ENCODE measurements around the gene ISOC2. TPM values are rescaled to one million over a fixed set of nuclear protein-coding genes. Genes with fewer than 3 reads are reported as not detected.

Gene ISOC2
- polyA plus RNA-seq, 2 of the 4 experiments (the other 2 are of a cell fraction), result 45.3 to 57.8 TPM

- peaks cover 19% of the 10 kb centered on the region for H3K4me1 ChIP-seq
- no peak overlapping the region for H3K27ac ChIP-seq
- ChIA-PET CTCF (interaction anchor here (1.5 to 6.9 kb wide), 2 partner anchors 10 to 13 kb away, joined by 4 to 89 read pairs; partner anchors contain the start of gene ZNF628), POLR2A (no interaction called here)
- H3K9me3 ChIP-seq, result no peaks in the 10 kb centered on the region
- DNase-seq (ENCODE audit: low read depth in 1 of 2, low spot score in 1 of 2) (no peak), ATAC-seq (no peak), FAIRE-seq (no peak)
- 62% methylated on average over 15 of the region's 23 CpGs for WGBS (ENCODE audit: missing lambda C conversion rate)
- no peak overlapping the region for H3K4me2 ChIP-seq
- no peak overlapping the region for H3K4me3 ChIP-seq
- TF ChIP-seq HDAC2 (IDR thresholded peaks at IDR 0.05) (no peak), CHD4 (IDR thresholded peaks at IDR 0.05; ENCODE audit: borderline replicate concordance) (no peak), KDM5A (IDR thresholded peaks at IDR 0.05) (no peak), CBX2 (IDR thresholded peaks at IDR 0.05; ENCODE audit: borderline replicate concordance, low read depth) (no peak), RCOR1 (IDR thresholded peaks at IDR 0.05; ENCODE audit: low read depth, low read length) (no peak), ELK1 (IDR thresholded peaks at IDR 0.05; ENCODE audit: low read depth, low read length) (no peak)
Observed at GRCh38 chr19:55464039-55464661, 2.7 kb upstream of the ISOC2 start.

DNA sequence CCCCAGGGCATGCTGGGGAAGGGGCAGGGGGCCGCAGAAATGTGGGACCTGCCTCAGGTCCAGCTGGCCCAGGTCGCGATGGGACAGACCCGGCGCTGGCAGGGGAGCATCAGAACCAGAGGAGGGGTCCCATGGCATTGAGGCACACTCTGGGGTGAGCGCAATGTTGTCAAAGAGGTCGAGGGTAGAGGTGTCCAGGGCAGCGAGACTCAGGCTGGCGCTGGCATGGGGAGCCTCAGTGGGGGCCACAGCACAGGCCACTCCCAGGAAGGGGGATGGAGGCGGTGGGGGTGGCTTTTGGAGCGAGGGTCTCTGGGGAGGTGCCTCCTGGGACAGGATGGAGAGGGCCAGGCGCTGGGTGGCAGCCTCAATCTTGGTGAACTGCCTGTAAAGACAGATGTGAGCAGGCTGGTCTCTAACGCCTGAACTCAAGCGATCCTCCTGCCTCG, 2.2 kb upstream of the ISOC2 start:
- Histone ChIP-seq H3K9me3 (no peaks in the 10 kb centered on the region), H3K27ac (no peak overlapping the region), H3K4me1 (peaks cover 19% of the 10 kb centered on the region), H3K4me3 (no peak overlapping the region), H3K4me2 (no peak overlapping the region)
- TF ChIP-seq EP300 (IDR thresholded peaks at IDR 0.05) (no peak), POLR2AphosphoS2 (conservative IDR thresholded peaks at IDR 0.05; ENCODE audit: low read length) (no peak), HEYL (CRISPR knock-in tag; IDR thresholded peaks at IDR 0.05) (no peak), PHF8 (IDR thresholded peaks at IDR 0.05; ENCODE audit: borderline replicate concordance, low read depth) (no peak), JUNB (IDR thresholded peaks at IDR 0.05) (no peak), GATA3 (IDR thresholded peaks at IDR 0.05; ENCODE audit: borderline replicate concordance) (no peak), SREBF2 (IDR thresholded peaks at IDR 0.05) (no peak), HOXB5 (CRISPR knock-in tag; IDR thresholded peaks at IDR 0.05) (no peak), SMC3 (IDR thresholded peaks at IDR 0.05) (no peak), HOXB13 (CRISPR knock-in tag; IDR thresholded peaks at IDR 0.05; ENCODE audit: low read depth) (no peak), ZFP36 (IDR thresholded peaks at IDR 0.05; ENCODE audit: borderline replicate concordance, partially characterized antibody) (no peak), TFCP2L1 (CRISPR knock-in tag; IDR thresholded peaks at IDR 0.05) (no peak), CHD4 (IDR thresholded peaks at IDR 0.05; ENCODE audit: borderline replicate concordance) (no peak), ZC3H11A (IDR thresholded peaks at IDR 0.05) (no peak), FOSB (CRISPR knock-in tag; IDR thresholded peaks at IDR 0.05) (no peak), MYC (IDR thresholded peaks at IDR 0.05; ENCODE audit: borderline replicate concordance, low read length) (no peak)
- 62% methylated on average over 15 of the region's 15 CpGs for WGBS (ENCODE audit: missing lambda C conversion rate)
- POLR2A ChIA-PET, result interaction anchor here (1.0 kb wide), 1 partner anchor 56 kb away, joined by 4 read pairs; the partner anchor contains the start of gene UBE2S
- DNase-seq (ENCODE audit: low read depth in 1 of 2, low spot score in 1 of 2), result no peak
- ATAC-seq, result no peak
- CTCF ChIA-PET, result interaction anchor here (1.0 to 6.9 kb wide), 5 partner anchors 10 to 45 kb away, joined by 4 to 89 read pairs (median 4); partner anchors contain the start of gene ZNF628
- FAIRE-seq, result no peak

DNA sequence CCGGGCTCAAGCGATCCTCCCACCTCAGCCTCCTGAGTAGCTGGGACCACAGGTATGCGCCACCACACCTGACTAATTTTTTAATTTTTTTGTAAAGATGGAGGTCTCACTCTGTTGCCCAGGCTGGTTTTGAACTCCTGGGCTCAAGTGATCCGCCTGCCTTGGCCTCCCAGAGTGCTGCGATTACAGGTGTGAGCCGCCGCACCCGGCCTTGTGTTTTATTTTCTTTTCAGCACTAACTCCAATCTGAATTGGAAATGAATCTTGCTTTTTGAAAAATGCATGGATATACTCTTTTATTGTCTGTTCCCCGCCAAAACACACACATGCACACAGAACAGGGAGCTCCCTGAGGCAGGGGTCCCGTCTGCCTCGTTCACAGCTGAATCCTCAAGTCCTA, 1.3 kb upstream of the ISOC2 start:
- ATAC-seq (no peak), DNase-seq (ENCODE audit: low read depth in 1 of 2, low spot score in 1 of 2) (no peak), FAIRE-seq (no peak)
- ChIA-PET POLR2A (interaction anchor here (0.6 to 1.6 kb wide), 3 partner anchors 14 to 55 kb away, joined by 4 to 22 read pairs (median 4); partner anchors contain the start of genes UBE2S and ZNF628), CTCF (interaction anchor here (1.0 to 6.9 kb wide), 5 partner anchors 9 to 44 kb away, joined by 4 to 89 read pairs (median 4); partner anchors contain the start of gene ZNF628)
- no peak overlapping the region; the same call in 2 of the 3 replicates for H3K4me3 ChIP-seq
- peak overlapping the region; percentile 93; the same call in 2 of the 3 replicates for H3K4me2 ChIP-seq
- WGBS (ENCODE audit: missing lambda C conversion rate), result 84% methylated on average over 11 of the region's 11 CpGs
- peak overlapping the region in 1 of 2 experiments; percentile 85; a peak in 2 of 6 replicates for H3K27ac ChIP-seq
- no peaks in the 10 kb centered on the region for H3K9me3 ChIP-seq
- peaks cover 14% of the 10 kb centered on the region; the same call in 2 of the 3 replicates for H3K4me1 ChIP-seq
- TF ChIP-seq CHD2 (IDR thresholded peaks at IDR 0.05; ENCODE audit: low read length, partially characterized antibody) (no peak), JUNB (IDR thresholded peaks at IDR 0.05) (no peak), MYC (IDR thresholded peaks at IDR 0.05; ENCODE audit: borderline replicate concordance, low read length) (no peak), KDM1A (IDR thresholded peaks at IDR 0.05; ENCODE audit: low read depth) (no peak)

Data from A549 (cell line).